Esophagus (tissue), 2 donors: ENCODE results near the gene PPEF1. TPM values are rescaled to one million over a fixed set of nuclear protein-coding genes. Genes with fewer than 3 reads are reported as not detected.

Experiments used
- H3K27ac ChIP-seq, 2 donors: one replicate each; pipeline ENCODE4 v1.5.1; 2013; ENCODE audit warnings: low read depth in 2 of 2, mild to moderate bottlenecking in 2 of 2, inconsistent platforms in 1 of 2, low read length in 1 of 2, moderate library complexity in 1 of 2
- H3K27me3 ChIP-seq, 2 donors: one replicate each; pipeline ENCODE4 v1.6.1; 2013; ENCODE audit warnings: low read length in 2 of 2, control low read depth in 1 of 2, mild to moderate bottlenecking in 1 of 2; ENCODE audit not compliant: insufficient read depth in 2 of 2, control insufficient read depth in 1 of 2
- H3K36me3 ChIP-seq, 2 donors: one replicate each; pipeline ENCODE4 v1.6.1; 2013; ENCODE audit warnings: low read length in 1 of 2; ENCODE audit not compliant: control insufficient read depth in 2 of 2, insufficient read depth in 2 of 2
- H3K4me1 ChIP-seq, 2 donors: one replicate each; pipeline ENCODE4 v1.6.1; 2013; ENCODE audit warnings: low read length in 1 of 2; ENCODE audit not compliant: control insufficient read depth in 2 of 2, insufficient read depth in 2 of 2
- H3K4me3 ChIP-seq, 2 donors: one replicate each; pipeline ENCODE4 v1.5.1; 2013; ENCODE audit warnings: low read length in 2 of 2, mild to moderate bottlenecking in 2 of 2, low read depth in 1 of 2, moderate library complexity in 1 of 2
- H3K9me3 ChIP-seq, 2 donors: one replicate each; pipeline ENCODE4 v1.6.1; 2013; ENCODE audit warnings: mild to moderate bottlenecking in 2 of 2, low read depth in 1 of 2, low read length in 1 of 2, moderate library complexity in 1 of 2; ENCODE audit not compliant: control insufficient read depth in 2 of 2, insufficient read depth in 1 of 2
- WGBS, 2 donors: extraction: QIAGEN DNeasy Blood & Tissue Kit; methylation state at CpG; one replicate each; pipeline ENCODE4 v1.1.7; 2013; 5-methylcytosine and 5-hydroxymethylcytosine counted together
- polyA plus RNA-seq, 2 donors: library from polyadenylated mRNA; stranded (reverse); fragments of 200-250 nt; gene quantifications; one replicate each; pipeline ENCODE4 v1.2.3, GENCODE V29; 2013
- donor health status: healthy with polysubstance abuse.
- donor health status: Bipolar disorder and iron deficiency.

PPEF1 gene
- polyA plus RNA-seq, 2 donors, result not detected

- WGBS, 2 donors, result 66 to 75% methylated on average over 5 of the region's 5 CpGs
- Histone ChIP-seq H3K4me3 (no peak overlapping the region), H3K36me3 (no peaks in the 10 kb centered on the region), H3K27me3 (no peaks in the 10 kb centered on the region), H3K27ac (peak overlapping the region in 1 of 2 donors; percentile 25), H3K4me1 (no peaks in the 10 kb centered on the region), H3K9me3 (no peaks in the 10 kb centered on the region)
Measured at GRCh38 chrX:18701621-18702361, 5.7 kb upstream of the PPEF1 start.

GRCh38 chrX:18702362-18703195 lies 4.9 kb upstream of the PPEF1 start:
- no peaks in the 10 kb centered on the region for H3K9me3 ChIP-seq
- 23 to 55% methylated on average over 12 of the region's 12 CpGs for WGBS, 2 donors
- H3K4me1 ChIP-seq, result no peaks in the 10 kb centered on the region
- H3K36me3 ChIP-seq, result no peaks in the 10 kb centered on the region
- H3K27ac ChIP-seq, result peak overlapping the region in 1 of 2 donors; percentile 26
- no peak overlapping the region for H3K4me3 ChIP-seq
- no peaks in the 10 kb centered on the region for H3K27me3 ChIP-seq

DNA sequence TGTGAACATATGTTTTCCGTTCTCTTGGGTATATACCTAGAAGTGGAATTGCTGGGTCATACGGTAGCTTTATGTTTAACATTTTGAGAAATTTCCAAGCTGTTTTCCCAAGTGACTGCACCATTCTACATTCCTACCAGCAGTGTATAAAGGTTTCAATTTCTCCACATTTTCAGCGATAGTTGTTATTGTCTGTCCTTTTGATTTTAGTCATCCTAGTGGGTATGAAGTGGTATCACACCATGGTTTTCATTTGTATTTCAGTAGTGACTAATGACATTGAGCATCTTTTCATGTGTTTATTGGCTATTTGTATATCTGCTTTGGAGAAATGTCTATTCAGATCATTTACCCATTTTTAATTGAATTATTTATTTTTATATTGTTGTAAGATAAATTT lies 2.4 kb downstream of the PPEF1 start:
- no peaks in the 10 kb centered on the region for H3K27me3 ChIP-seq
- WGBS, 2 donors, result 82 to 86% methylated on average over 3 of the region's 3 CpGs
- no peak overlapping the region for H3K27ac ChIP-seq
- no peaks in the 10 kb centered on the region for H3K4me1 ChIP-seq
- no peaks in the 10 kb centered on the region for H3K36me3 ChIP-seq
- no peak overlapping the region for H3K4me3 ChIP-seq
- H3K9me3 ChIP-seq, result no peaks in the 10 kb centered on the region

DNA sequence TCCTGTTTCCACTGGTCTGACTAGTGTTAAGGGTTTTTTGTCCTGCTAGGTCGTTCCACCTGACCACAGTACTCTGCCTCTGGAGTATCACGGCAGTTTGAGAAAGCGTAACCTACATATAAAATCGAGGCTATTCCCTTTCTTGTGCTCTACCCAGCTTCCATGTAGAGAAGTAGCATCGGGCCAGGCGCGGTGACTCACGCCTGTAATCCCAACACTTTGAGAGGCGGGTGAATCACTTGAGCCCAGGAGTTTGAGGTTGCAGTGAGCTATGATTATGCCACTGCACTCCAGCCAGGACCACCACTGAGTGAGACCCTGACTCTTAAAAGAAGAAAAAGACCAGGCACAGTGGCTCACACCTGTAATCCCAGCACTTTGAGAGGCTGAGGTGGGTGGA lies 7.5 kb downstream of the PPEF1 start:
- no peak overlapping the region for H3K27ac ChIP-seq
- no peaks in the 10 kb centered on the region for H3K4me1 ChIP-seq
- H3K36me3 ChIP-seq, result no peaks in the 10 kb centered on the region
- no peak overlapping the region for H3K4me3 ChIP-seq
- no peaks in the 10 kb centered on the region for H3K27me3 ChIP-seq
- no peaks in the 10 kb centered on the region for H3K9me3 ChIP-seq
- 73 to 86% methylated on average over 9 of the region's 9 CpGs for WGBS, 2 donors

GRCh38 chrX:18719852-18720251 lies 12.4 kb downstream of the PPEF1 start:
- H3K9me3 ChIP-seq, result no peaks in the 10 kb centered on the region
- H3K36me3 ChIP-seq, result no peaks in the 10 kb centered on the region
- H3K27me3 ChIP-seq, result no peaks in the 10 kb centered on the region
- 76 to 77% methylated on average over 4 of the region's 4 CpGs for WGBS, 2 donors
- H3K4me3 ChIP-seq, result no peak overlapping the region
- H3K27ac ChIP-seq, result no peak overlapping the region
- H3K4me1 ChIP-seq, result no peaks in the 10 kb centered on the region

DNA sequence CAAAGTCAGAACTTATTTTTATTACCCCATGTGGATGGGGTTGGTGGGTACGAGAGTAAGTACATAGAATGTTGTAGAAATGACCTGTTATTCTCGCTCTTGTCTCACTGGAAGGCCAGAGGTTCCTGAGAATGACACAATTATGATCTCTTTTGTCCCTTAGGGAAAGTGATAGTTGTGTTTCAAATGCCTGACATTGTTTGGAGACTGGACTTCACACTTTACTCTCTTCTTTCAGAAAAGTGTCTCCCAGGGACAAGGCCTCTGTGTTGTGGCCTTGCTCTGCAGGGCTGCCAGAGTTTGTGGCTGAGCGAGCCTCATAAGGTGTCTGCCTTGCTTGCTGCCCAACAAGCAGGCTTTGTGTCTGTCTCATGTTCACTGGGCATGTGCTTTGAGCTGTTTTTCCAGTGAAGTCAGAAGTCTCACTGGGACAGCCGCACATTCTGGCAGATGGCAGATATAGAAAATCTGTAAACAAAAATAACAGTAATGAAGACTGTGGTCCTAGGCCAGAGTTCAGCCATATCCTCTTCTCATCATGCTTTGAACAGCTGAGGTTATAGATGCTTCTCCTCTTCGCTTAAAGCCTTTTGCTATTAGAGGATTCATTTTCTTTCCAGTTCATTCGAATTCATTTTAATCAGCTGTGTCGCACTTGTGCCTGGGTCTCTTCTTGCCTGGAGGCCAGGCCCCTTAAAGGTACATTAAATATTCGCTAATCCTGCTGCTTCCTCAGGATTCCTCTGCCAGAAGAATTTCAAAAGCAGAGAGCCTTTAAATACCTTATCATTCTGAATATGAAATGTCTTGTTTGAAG lies 14.4 kb downstream of the PPEF1 start:
- no peaks in the 10 kb centered on the region for H3K4me1 ChIP-seq
- no peak overlapping the region for H3K27ac ChIP-seq
- no peak overlapping the region for H3K4me3 ChIP-seq
- H3K27me3 ChIP-seq, result no peaks in the 10 kb centered on the region
- no peaks in the 10 kb centered on the region for H3K9me3 ChIP-seq
- H3K36me3 ChIP-seq, result no peaks in the 10 kb centered on the region
- 69 to 72% methylated on average over 8 of the region's 8 CpGs for WGBS, 2 donors

- H3K4me3 ChIP-seq, result no peak overlapping the region
- WGBS, 2 donors, result 84 to 87% methylated on average over 9 to 10 of the region's 10 CpGs
- no peaks in the 10 kb centered on the region for H3K9me3 ChIP-seq
- H3K27me3 ChIP-seq, result no peaks in the 10 kb centered on the region
- no peaks in the 10 kb centered on the region for H3K4me1 ChIP-seq
- H3K27ac ChIP-seq, result no peak overlapping the region
- no peaks in the 10 kb centered on the region for H3K36me3 ChIP-seq
Measured at GRCh38 chrX:18722500-18723071, 15.1 kb downstream of the PPEF1 start.

DNA sequence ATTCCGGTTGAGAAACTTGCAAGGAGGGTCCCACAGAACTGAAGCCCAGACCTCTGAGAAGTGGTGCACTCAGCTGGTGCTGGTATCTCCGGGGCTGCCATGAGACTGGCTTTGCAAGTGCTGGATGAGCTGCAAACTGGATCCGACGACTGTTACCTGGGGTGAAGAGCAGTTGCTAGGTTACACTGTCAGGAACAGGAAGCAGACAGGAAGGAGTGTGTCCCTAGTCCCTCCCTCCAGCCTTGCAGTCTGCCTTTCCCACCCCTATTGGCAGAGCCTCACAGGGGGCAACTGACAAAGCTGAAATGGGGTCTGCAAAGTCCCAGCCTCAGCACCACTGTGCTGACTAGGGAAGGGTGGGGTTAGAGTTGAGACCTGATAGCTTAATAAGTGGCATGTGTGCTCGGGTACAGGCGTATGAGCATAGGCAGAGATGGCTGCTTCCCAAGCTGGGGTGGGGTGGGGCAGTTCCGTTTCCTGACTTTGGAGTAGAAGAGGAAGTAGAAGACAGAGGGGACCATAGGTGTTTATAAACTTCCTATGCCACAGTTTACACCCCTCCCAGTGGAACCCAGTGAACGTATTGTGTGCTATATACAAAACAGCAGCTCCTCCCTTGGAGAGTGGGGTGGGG lies 18.0 kb downstream of the PPEF1 start:
- WGBS, 2 donors, result 45 to 65% methylated on average over 8 of the region's 8 CpGs
- H3K4me3 ChIP-seq, result no peak overlapping the region
- no peaks in the 10 kb centered on the region for H3K36me3 ChIP-seq
- no peaks in the 10 kb centered on the region for H3K27me3 ChIP-seq
- no peak overlapping the region for H3K27ac ChIP-seq
- H3K4me1 ChIP-seq, result no peaks in the 10 kb centered on the region
- H3K9me3 ChIP-seq, result no peaks in the 10 kb centered on the region

- no peaks in the 10 kb centered on the region for H3K27me3 ChIP-seq
- H3K4me3 ChIP-seq, result no peak overlapping the region
- H3K4me1 ChIP-seq, result no peaks in the 10 kb centered on the region
- H3K36me3 ChIP-seq, result no peaks in the 10 kb centered on the region
- no peaks in the 10 kb centered on the region for H3K9me3 ChIP-seq
- 58 to 64% methylated on average over 4 of the region's 4 CpGs for WGBS, 2 donors
- no peak overlapping the region for H3K27ac ChIP-seq
Measured at GRCh38 chrX:18733287-18733686, 25.8 kb downstream of the PPEF1 start.
